Smooth muscle cell (in vitro differentiated cells): ENCODE measurements around the gene FAM229B. TPM values are rescaled to one million over a fixed set of nuclear protein-coding genes. Genes with fewer than 3 reads are reported as not detected.
"Not testable (repeated sequence)": the region's sequence is repeated elsewhere in the genome, so short reads cannot be mapped to it uniquely, and the experiment has no call there.

Source experiments
- DNase-seq: peaks from one replicate; lab custom pipeline; 2025; ENCODE audit not compliant: unreplicated experiment; lab: John Stamatoyannopoulos, UW
- H2AFZ ChIP-seq: fragments of 200-600 bp; sonication (generic); 2 replicates; pipeline ENCODE4 v1.6.0; 2016; ENCODE audit warnings: antibody characterized with exemption, low read depth, mild to moderate bottlenecking
- H3F3A ChIP-seq: fragments of 200-600 bp; sonication (generic); 2 replicates; pipeline ENCODE4 v1.6.0; 2017; ENCODE audit warnings: antibody characterized with exemption, low read depth
- H3K27ac ChIP-seq: fragments of 200-600 bp; sonication (generic); 2 replicates; pipeline ENCODE4 v1.5.1; 2016; ENCODE audit warnings: low read depth, mild to moderate bottlenecking
- H3K27me3 ChIP-seq: fragments of 200-600 bp; sonication (generic); 2 replicates; pipeline ENCODE4 v1.6.1; 2016; ENCODE audit warnings: low read depth, mild to moderate bottlenecking
- H3K36me3 ChIP-seq: fragments of 200-600 bp; sonication (generic); 2 replicates; pipeline ENCODE4 v1.5.1; 2016; ENCODE audit warnings: low read depth
- H3K4me1 ChIP-seq: fragments of 200-600 bp; sonication (generic); 2 replicates; pipeline ENCODE4 v1.5.1; 2016; ENCODE audit warnings: low read depth
- H3K4me2 ChIP-seq: fragments of 200-600 bp; sonication (generic); 2 replicates; pipeline ENCODE4 v1.6.0; 2016; ENCODE audit warnings: mild to moderate bottlenecking
- H3K4me3 ChIP-seq: fragments of 200-600 bp; sonication (generic); 2 replicates; pipeline ENCODE4 v1.5.1; 2016; ENCODE audit warnings: mild to moderate bottlenecking
- H3K79me2 ChIP-seq: fragments of 200-600 bp; sonication (generic); 2 replicates; pipeline ENCODE4 v1.6.0; 2016; ENCODE audit warnings: low read depth, mild to moderate bottlenecking
- H3K9ac ChIP-seq: fragments of 200-600 bp; sonication (generic); 2 replicates; pipeline ENCODE4 v1.6.0; 2016; ENCODE audit warnings: low read depth
- H3K9me3 ChIP-seq: fragments of 200-600 bp; sonication (generic); replicated peaks from 2 replicates; pipeline ENCODE4 v1.5.1; 2016; ENCODE audit warnings: low read depth
- H4K20me1 ChIP-seq: fragments of 200-600 bp; sonication (generic); 2 replicates; pipeline ENCODE4 v1.6.0; 2016; ENCODE audit warnings: low read depth
- WGBS: methylation state at CpG from one replicate; pipeline ENCODE4 v1.1.7; 2016; ENCODE audit warnings: low lambda C conversion rate; 5-methylcytosine and 5-hydroxymethylcytosine counted together
- polyA plus RNA-seq: library from polyadenylated mRNA; unstranded; fragments of >200 nt; fragmentation: Nextera tagmentation; extraction: Ambion mirVana; gene quantifications from 2 replicates; pipeline ENCODE4 v1.2.1, GENCODE V29; 2016
- total RNA-seq: library from RNA; depleted of rRNA; stranded (reverse); fragments of >200 nt; gene quantifications from 2 replicates; pipeline ENCODE4 v1.2.3, GENCODE V29; 2014
- TF ChIP-seq, protein P1 (sequence below): fragments of 200-600 bp; sonication (generic); IDR thresholded peaks from 2 replicates; pipeline ENCODE4 v1.5.1; 2017; ENCODE audit warnings: borderline replicate concordance, mild to moderate bottlenecking, antibody characterized with exemption; ENCODE audit not compliant: insufficient read depth, poor library complexity, severe bottlenecking

FAM229B gene
- total and polyA plus RNA-seq, 2 experiments from 2014 or later: 20.7 to 42.7 TPM

DNA sequence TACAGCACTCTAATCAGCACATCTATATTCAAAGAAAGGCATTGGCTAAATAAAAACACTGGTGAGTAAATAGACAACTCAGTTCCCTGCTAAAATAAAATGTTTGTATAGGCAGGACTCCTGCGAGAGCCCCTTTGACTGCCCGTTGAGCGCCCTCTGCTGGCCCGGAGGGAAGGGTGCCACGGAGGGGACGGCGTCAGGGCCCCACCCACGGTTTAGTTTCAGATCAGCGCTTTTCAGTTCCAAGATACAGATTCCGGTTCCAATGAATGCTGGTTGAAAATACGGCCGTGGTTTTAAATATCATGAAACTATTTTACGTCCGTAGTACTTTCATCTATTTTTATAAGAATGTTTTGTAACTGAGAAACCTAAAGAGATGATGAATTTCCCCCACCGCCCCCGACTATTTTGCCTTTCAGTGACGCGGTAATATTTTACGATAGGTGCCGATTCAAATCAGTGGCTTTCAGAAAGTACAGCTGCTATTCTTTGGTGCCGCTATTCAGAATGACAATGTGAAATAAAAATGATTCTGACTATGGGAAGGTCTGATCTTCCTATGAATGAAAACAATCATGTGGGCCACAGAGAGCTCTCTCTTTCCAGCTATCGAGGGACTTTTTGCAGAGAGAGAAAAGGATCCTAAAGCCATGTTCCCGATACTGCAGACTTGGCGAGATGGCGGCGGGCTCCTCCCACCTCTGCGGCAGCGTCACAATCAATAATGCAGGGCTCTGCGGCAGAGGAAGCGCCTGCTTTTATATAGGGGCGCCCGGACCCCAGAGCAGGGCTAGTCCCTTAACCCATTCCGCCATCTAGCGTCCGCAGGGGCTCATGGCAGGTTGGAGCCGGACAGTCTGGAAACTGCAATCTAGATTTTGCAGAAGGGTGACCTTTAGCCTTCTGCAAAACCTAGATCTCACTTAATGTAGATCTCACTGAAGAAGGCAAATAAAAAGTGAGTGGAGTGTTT, 44.1 kb upstream of the FAM229B start:
- Histone ChIP-seq H3K27me3 (no peaks in the 10 kb centered on the region), H3K36me3 (no peaks in the 10 kb centered on the region), H3K4me1 (peaks cover 7% of the 10 kb centered on the region), H3K9me3 (no peaks in the 10 kb centered on the region), H3F3A (peaks cover 7% of the 10 kb centered on the region), H3K4me2 (peak overlapping the region; percentile 93), H3K9ac (peak overlapping the region; percentile 91), H2AFZ (peak overlapping the region; percentile 95), H3K4me3 (peak overlapping the region; percentile 79), H4K20me1 (no peaks in the 10 kb centered on the region), H3K79me2 (no peaks in the 10 kb centered on the region), H3K27ac (peak overlapping the region; percentile 89)
- under 1% methylated on average over 36 of the region's 36 CpGs for WGBS
- DNase-seq: peak; percentile 69
- TF ChIP-seq, protein P1, sequence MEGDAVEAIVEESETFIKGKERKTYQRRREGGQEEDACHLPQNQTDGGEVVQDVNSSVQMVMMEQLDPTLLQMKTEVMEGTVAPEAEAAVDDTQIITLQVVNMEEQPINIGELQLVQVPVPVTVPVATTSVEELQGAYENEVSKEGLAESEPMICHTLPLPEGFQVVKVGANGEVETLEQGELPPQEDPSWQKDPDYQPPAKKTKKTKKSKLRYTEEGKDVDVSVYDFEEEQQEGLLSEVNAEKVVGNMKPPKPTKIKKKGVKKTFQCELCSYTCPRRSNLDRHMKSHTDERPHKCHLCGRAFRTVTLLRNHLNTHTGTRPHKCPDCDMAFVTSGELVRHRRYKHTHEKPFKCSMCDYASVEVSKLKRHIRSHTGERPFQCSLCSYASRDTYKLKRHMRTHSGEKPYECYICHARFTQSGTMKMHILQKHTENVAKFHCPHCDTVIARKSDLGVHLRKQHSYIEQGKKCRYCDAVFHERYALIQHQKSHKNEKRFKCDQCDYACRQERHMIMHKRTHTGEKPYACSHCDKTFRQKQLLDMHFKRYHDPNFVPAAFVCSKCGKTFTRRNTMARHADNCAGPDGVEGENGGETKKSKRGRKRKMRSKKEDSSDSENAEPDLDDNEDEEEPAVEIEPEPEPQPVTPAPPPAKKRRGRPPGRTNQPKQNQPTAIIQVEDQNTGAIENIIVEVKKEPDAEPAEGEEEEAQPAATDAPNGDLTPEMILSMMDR: peak; percentile 97

- no peak for DNase-seq
- 65% methylated on average over 8 of the region's 8 CpGs for WGBS
- Histone ChIP-seq H3K4me3 (no peak overlapping the region), H3K4me2 (no peak overlapping the region), H3K79me2 (no peaks in the 10 kb centered on the region), H2AFZ (no peak overlapping the region), H4K20me1 (no peaks in the 10 kb centered on the region), H3K9me3 (no peaks in the 10 kb centered on the region), H3K27me3 (no peaks in the 10 kb centered on the region), H3K4me1 (peaks cover 5% of the 10 kb centered on the region), H3K9ac (no peak overlapping the region), H3K27ac (peak overlapping the region; percentile 2), H3K36me3 (no peaks in the 10 kb centered on the region), H3F3A (no peaks in the 10 kb centered on the region)
- TF ChIP-seq, protein P1: no peak
Observed at GRCh38 chr6:112044196-112044595, 43.2 kb upstream of the FAM229B start.

DNA sequence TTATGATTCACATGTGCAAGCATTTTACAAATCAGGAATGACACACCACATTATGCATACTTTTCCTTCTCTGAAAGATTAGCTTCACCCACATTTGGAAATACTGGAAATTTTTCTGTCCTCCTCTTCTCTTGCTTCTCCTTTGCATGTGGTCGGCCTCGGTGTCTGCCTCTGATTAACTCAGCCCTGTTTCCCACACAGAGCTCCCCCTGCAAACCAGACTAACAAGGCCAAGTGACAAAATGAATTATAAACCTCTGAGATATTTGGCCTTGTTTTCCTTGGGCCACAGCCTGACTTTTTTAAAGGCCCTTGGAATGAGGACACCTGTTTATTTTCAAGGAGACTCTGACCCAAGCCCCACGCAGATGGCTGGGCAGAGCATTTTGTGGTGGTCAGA, 42.5 kb upstream of the FAM229B start:
- Histone ChIP-seq H4K20me1 (no peaks in the 10 kb centered on the region), H3K36me3 (no peaks in the 10 kb centered on the region), H3K4me2 (no peak overlapping the region), H3K4me1 (peaks cover 5% of the 10 kb centered on the region), H2AFZ (no peak overlapping the region), H3F3A (no peaks in the 10 kb centered on the region), H3K27ac (peak overlapping the region; percentile 2), H3K27me3 (no peaks in the 10 kb centered on the region), H3K79me2 (no peaks in the 10 kb centered on the region), H3K4me3 (no peak overlapping the region), H3K9ac (no peak overlapping the region), H3K9me3 (no peaks in the 10 kb centered on the region)
- 38% methylated on average over 3 of the region's 3 CpGs for whole genome bisulfite sequencing
- TF ChIP-seq, protein P1: no peak
- DNase-seq: no peak

DNA sequence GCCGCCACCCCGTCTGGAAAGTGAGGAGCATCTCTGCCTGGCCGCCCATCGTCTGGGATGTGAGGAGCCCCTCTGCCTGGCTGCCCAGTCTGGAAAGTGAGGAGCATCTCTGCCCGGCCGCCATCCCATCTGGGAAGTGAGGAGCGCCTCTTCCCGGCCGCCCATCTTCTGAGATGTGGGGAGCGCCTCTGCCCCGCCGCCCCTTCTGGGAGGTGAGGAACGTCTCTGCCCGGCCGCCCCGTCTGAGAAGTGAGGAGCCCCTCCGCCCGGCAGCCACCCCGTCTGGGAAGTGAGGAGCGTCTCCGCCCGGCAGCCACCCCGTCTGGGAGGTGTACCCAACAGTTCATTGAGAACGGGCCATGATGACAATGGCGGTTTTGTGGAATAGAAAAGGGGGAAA, 39.9 kb upstream of the FAM229B start:
- DNase-seq, H3K9me3 ChIP-seq, H3F3A ChIP-seq, H3K9ac ChIP-seq, H3K36me3 ChIP-seq, H3K79me2 ChIP-seq, H3K27ac ChIP-seq, H3K4me1 ChIP-seq, H4K20me1 ChIP-seq, H3K4me3 ChIP-seq, H3K4me2 ChIP-seq, H2AFZ ChIP-seq, H3K27me3 ChIP-seq: not testable (repeated sequence)
- 98% methylated on average over 21 of the region's 25 CpGs for WGBS
